H1 (cell line): ENCODE measurements around the gene FBN1. TPM values are rescaled to one million over a fixed set of nuclear protein-coding genes. Genes with fewer than 3 reads are reported as not detected.

ENCODE experiments used
- CTCF ChIA-PET: fragments of 300-600 bp; sonication (Branson Sonifier 250); formaldehyde crosslinking; loops from one replicate; lab custom pipeline; 2021; ENCODE audit not compliant: partially characterized antibody; lab: Charles Lee
- POLR2A ChIA-PET: fragments of 300-600 bp; sonication (Branson Sonifier 250); formaldehyde crosslinking; loops from one replicate; lab custom pipeline; 2021; ENCODE audit warnings: inconsistent platforms; ENCODE audit not compliant: partially characterized antibody; lab: Charles Lee
- DNase-seq, 2 experiments: peaks; one replicate each; pipeline versions ENCODE4 v3.0.0 to v3.0.0-alpha.2; 2010 to 2022; ENCODE audit warnings: low spot score in 2 of 2, low read depth in 1 of 2, mixed read lengths in 1 of 2
- FAIRE-seq: peaks from 2 replicates; lab custom pipeline; 2011; peaks lifted over from hg19 to GRCh38; lab: Jason Lieb, UNC
- H2AFZ ChIP-seq: 2 replicates; pipeline ENCODE4 v1.8.1; 2012; ENCODE audit warnings: low read length, inconsistent platforms
- H2AK5ac ChIP-seq: 2 replicates; pipeline ENCODE4 v1.6.1; 2013; ENCODE audit warnings: low read depth, low read length
- H2BK120ac ChIP-seq: replicated peaks from 2 replicates; pipeline ENCODE3; 2013; ENCODE audit warnings: low read depth, low read length, inconsistent platforms
- H2BK12ac ChIP-seq: 2 replicates; pipeline ENCODE4 v1.6.1; 2013; ENCODE audit warnings: low read depth, low read length
- H2BK15ac ChIP-seq: 2 replicates; pipeline ENCODE4 v1.6.1; 2013; ENCODE audit warnings: low read length
- H2BK20ac ChIP-seq: 2 replicates; pipeline ENCODE4 v1.6.1; 2013; ENCODE audit warnings: low read length
- H2BK5ac ChIP-seq: 2 replicates; pipeline ENCODE4 v1.6.1; 2013; ENCODE audit warnings: low read depth, low read length
- H3K14ac ChIP-seq: 2 replicates; pipeline ENCODE4 v1.6.1; 2013; ENCODE audit warnings: inconsistent platforms; ENCODE audit not compliant: insufficient read length
- H3K18ac ChIP-seq: 2 replicates; pipeline ENCODE4 v1.6.1; 2013; ENCODE audit warnings: low read length; ENCODE audit errors: extremely low read depth
- H3K23ac ChIP-seq: 2 replicates; pipeline ENCODE4 v1.6.1; 2013; ENCODE audit warnings: inconsistent platforms; ENCODE audit not compliant: insufficient read length
- H3K23me2 ChIP-seq: 2 replicates; pipeline ENCODE4 v1.6.1; 2013; ENCODE audit warnings: low read depth, low read length
- H3K27ac ChIP-seq: 2 replicates; pipeline ENCODE4 v1.6.1; 2011; ENCODE audit warnings: low read depth, low read length, inconsistent platforms
- H3K27me3 ChIP-seq, 4 experiments: replicated peaks in 1 of 4; 1 replicate in 1 of 4; 2 replicates in 3 of 4; pipeline versions ENCODE4 v1.6.1 to v1.8.1; 2011 to 2013; ENCODE audit warnings: low read length in 3 of 4, mild to moderate bottlenecking in 3 of 4, inconsistent platforms in 2 of 4, mixed read lengths in 2 of 4, moderate library complexity in 1 of 4; ENCODE audit not compliant: control insufficient read depth in 3 of 4, insufficient read depth in 3 of 4; ENCODE audit errors: extremely low read depth in 1 of 4
- H3K36me3 ChIP-seq, 4 experiments: 2 replicates each; pipeline versions ENCODE4 v1.6.1 to v1.8.1; 2011 to 2013; ENCODE audit warnings: mild to moderate bottlenecking in 4 of 4, low read length in 3 of 4, moderate library complexity in 2 of 4, control low read depth in 1 of 4, inconsistent platforms in 1 of 4; ENCODE audit not compliant: insufficient read depth in 4 of 4, control insufficient read depth in 2 of 4
- H3K4ac ChIP-seq: replicated peaks from 2 replicates; pipeline ENCODE3; 2013; ENCODE audit warnings: low read length, low read depth, mixed read lengths, inconsistent platforms; ENCODE audit not compliant: insufficient read length
- H3K4me1 ChIP-seq, 4 experiments: replicated peaks in 1 of 4; 1 replicate in 1 of 4; 2 replicates in 3 of 4; pipeline versions ENCODE4 v1.6.1 to v1.8.1; 2011 to 2013; ENCODE audit warnings: low read length in 3 of 4, inconsistent platforms in 2 of 4, mixed read lengths in 1 of 4; ENCODE audit not compliant: insufficient read depth in 4 of 4, control insufficient read depth in 3 of 4
- H3K4me2 ChIP-seq, 2 experiments: 2 replicates each; pipeline versions ENCODE4 v1.6.1 to v1.8.1; 2011 to 2013; ENCODE audit warnings: low read depth in 2 of 2, low read length in 2 of 2, control low read depth in 1 of 2, inconsistent platforms in 1 of 2, mild to moderate bottlenecking in 1 of 2; ENCODE audit not compliant: insufficient read depth in 1 of 2
- H3K4me3 ChIP-seq, 4 experiments: fragments of 200-600, 300-600 bp in 1 of 4; sonication (generic), shearing (Covaris generic), sonication (Bioruptor Twin) in 1 of 4; 2 replicates each; pipeline versions ENCODE4 v1.5.1 to v1.8.1; 2011 to 2016; ENCODE audit warnings: low read length in 4 of 4, low read depth in 3 of 4, control low read depth in 2 of 4, inconsistent platforms in 2 of 4, mild to moderate bottlenecking in 2 of 4, mixed read lengths in 1 of 4, moderate library complexity in 1 of 4; ENCODE audit not compliant: insufficient read depth in 2 of 4; ENCODE audit errors: extremely low read depth in 1 of 4
- H3K56ac ChIP-seq: replicated peaks from 2 replicates; pipeline ENCODE3; 2013; ENCODE audit warnings: low read depth, mild to moderate bottlenecking, mixed read lengths, low read length, inconsistent platforms; ENCODE audit not compliant: insufficient read length
- H3K79me1 ChIP-seq: 2 replicates; pipeline ENCODE4 v1.6.1; 2013; ENCODE audit warnings: low read depth, low read length, control low read depth
- H3K79me2 ChIP-seq, 2 experiments: 2 replicates each; pipeline versions ENCODE4 v1.6.1 to v1.8.1; 2012 to 2013; ENCODE audit warnings: low read length in 2 of 2, mild to moderate bottlenecking in 2 of 2, inconsistent platforms in 1 of 2; ENCODE audit not compliant: insufficient read depth in 2 of 2, control insufficient read depth in 1 of 2
- H3K9ac ChIP-seq, 4 experiments: replicated peaks in 1 of 4; 1 replicate in 1 of 4; 2 replicates in 3 of 4; pipeline versions ENCODE4 v1.6.1 to v1.8.1; 2011 to 2013; ENCODE audit warnings: low read depth in 3 of 4, low read length in 3 of 4, control low read depth in 2 of 4, mild to moderate bottlenecking in 2 of 4, moderate library complexity in 2 of 4, inconsistent platforms in 1 of 4; ENCODE audit errors: extremely low read depth in 1 of 4
- H3K9me3 ChIP-seq, 2 experiments: 2 replicates each; pipeline versions ENCODE4 v1.6.1 to v1.8.1; 2012 to 2013; ENCODE audit warnings: mild to moderate bottlenecking in 2 of 2, moderate library complexity in 2 of 2, control low read depth in 1 of 2, inconsistent platforms in 1 of 2, low read depth in 1 of 2, low read length in 1 of 2, mixed read lengths in 1 of 2; ENCODE audit not compliant: insufficient read depth in 2 of 2
- H4K20me1 ChIP-seq, 2 experiments: replicated peaks in 1 of 2; 2 replicates each; pipeline versions ENCODE3 to v1.8.1; 2011 to 2013; ENCODE audit warnings: inconsistent platforms in 2 of 2, low read length in 2 of 2, mild to moderate bottlenecking in 1 of 2; ENCODE audit not compliant: insufficient read depth in 2 of 2, control insufficient read depth in 1 of 2
- H4K5ac ChIP-seq: 2 replicates; pipeline ENCODE4 v1.6.1; 2013; ENCODE audit warnings: low read length, low read depth, mixed read lengths, inconsistent platforms; ENCODE audit not compliant: insufficient read length
- H4K8ac ChIP-seq: 2 replicates; pipeline ENCODE4 v1.8.0; 2013; ENCODE audit warnings: mild to moderate bottlenecking, moderate library complexity, low read length, inconsistent platforms; ENCODE audit not compliant: insufficient read depth; ENCODE audit errors: extremely low read depth
- H4K91ac ChIP-seq: replicated peaks from 2 replicates; pipeline ENCODE3; 2013; ENCODE audit warnings: low read length, mixed read lengths, inconsistent platforms; ENCODE audit not compliant: insufficient read length
- ATF3 ChIP-seq: IDR thresholded peaks from 2 replicates; pipeline ENCODE4 v1.6.1; 2011; ENCODE audit warnings: low read depth, mild to moderate bottlenecking, low read length; ENCODE audit not compliant: insufficient read depth
- CHD1 ChIP-seq: IDR thresholded peaks from 2 replicates; pipeline ENCODE4 v1.6.1; 2012; ENCODE audit warnings: low read depth, low read length, improper control_type of control experiment
- EZH2 ChIP-seq: fragments of 200-600 bp; sonication (generic); IDR thresholded peaks from 2 replicates; pipeline ENCODE4 v1.7.1; 2012; ENCODE audit warnings: low read depth, mild to moderate bottlenecking, moderate library complexity, low read length, inconsistent platforms; ENCODE audit not compliant: severe bottlenecking
- KDM1A ChIP-seq: fragments of 200-600, 300-600 bp; sonication (generic); IDR thresholded peaks from 2 replicates; pipeline ENCODE4 v1.7.1; 2016; ENCODE audit warnings: mild to moderate bottlenecking, low read length, borderline replicate concordance
- MAX ChIP-seq: IDR thresholded peaks from 2 replicates; pipeline ENCODE4 v1.6.1; 2012; ENCODE audit warnings: inconsistent platforms
- RXRA ChIP-seq: IDR thresholded peaks from 2 replicates; pipeline ENCODE4 v1.6.1; 2011; ENCODE audit warnings: low read depth, mild to moderate bottlenecking, low read length, moderate library complexity; ENCODE audit not compliant: insufficient read depth
- WGBS, 2 experiments: shearing (Covaris generic) in 1 of 2; methylation state at CpG; one replicate each; pipeline versions ENCODE4 v1.1.6 to v1.1.7; 2013 to 2015; ENCODE audit warnings: low lambda C conversion rate in 2 of 2, mixed read lengths in 2 of 2, inconsistent platforms in 1 of 2, low coverage in 1 of 2, missing lambda C conversion rate in 1 of 2; ENCODE audit not compliant: insufficient replicate concordance in 2 of 2, insufficient coverage in 1 of 2, insufficient read length in 1 of 2; ENCODE audit errors: extremely low coverage in 1 of 2, missing lambda C conversion rate in 1 of 2; 5-methylcytosine and 5-hydroxymethylcytosine counted together
- polyA plus RNA-seq, 7 experiments: library from polyadenylated mRNA; depleted of rRNA in 3 of 7; stranded (reverse) in 5 of 7; unstranded in 2 of 7; fragments of >200 nt in 5 of 7; fragments of 200-250 nt in 2 of 7; gene quantifications; 1 replicate in 5 of 7; 2 replicates in 1 of 7; 4 replicates in 1 of 7; pipeline versions ENCODE4 v1.2.1 to v1.2.3, GENCODE V29; 2011 to 2013; ENCODE audit warnings: missing spikeins in 2 of 7, mixed read lengths in 2 of 7
- total RNA-seq: library from RNA; stranded (reverse); fragmentation: NEBNext Ultra II Directional; extraction: Animal tissue kit (Norgen Biotek cat#: 25700); gene quantifications from 2 replicates; pipeline ENCODE4 v1.2.1, GENCODE V29; 2021

Gene FBN1
- total and polyA plus RNA-seq, 2 of the 8 experiments (the other 6 are each of a cell fraction or from before 2014, with no cell fraction given): 3.0 to 4.0 TPM

GRCh38 chr15:48437178-48437577 lies 208.3 kb downstream of the FBN1 start:
- Histone ChIP-seq H3K4ac (no peak overlapping the region), H4K8ac (no peak overlapping the region), H3K27ac (no peak overlapping the region), H3K36me3 (no peaks in the 10 kb centered on the region), H3K56ac (no peak overlapping the region), H2BK20ac (no peak overlapping the region), H2BK120ac (no peak overlapping the region), H2AFZ (no peak overlapping the region), H2AK5ac (no peak overlapping the region), H4K5ac (no peak overlapping the region), H3K14ac (no peak overlapping the region), H3K23me2 (no peaks in the 10 kb centered on the region), H3K9ac (no peak overlapping the region), H3K9me3 (no peaks in the 10 kb centered on the region), H2BK12ac (no peak overlapping the region), H4K20me1 (no peaks in the 10 kb centered on the region), H3K4me3 (no peak overlapping the region), H2BK15ac (no peak overlapping the region), H2BK5ac (no peak overlapping the region), H3K4me2 (no peak overlapping the region), H3K23ac (no peak overlapping the region), H3K79me2 (no peaks in the 10 kb centered on the region), H4K91ac (no peak overlapping the region), H3K4me1 (peaks cover 0 to 13% (median 7%) of the 10 kb centered on the region in 4 experiments; a peak in 3 of 7 replicates), H3K18ac (no peak overlapping the region), H3K27me3 (no peaks in the 10 kb centered on the region), H3K79me1 (no peaks in the 10 kb centered on the region)
- ChIA-PET CTCF (interaction anchor here (1.3 kb wide), 1 partner anchor 11 kb away, joined by 3 read pairs; no protein-coding TSS in a partner anchor), POLR2A (no interaction called here)
- WGBS, 2 experiments: 92% methylated on average over 3 of the region's 3 CpGs; no CpG with 5 or more reads in 1 of the 2 experiments
- FAIRE-seq: no peak
- DNase-seq: no peak
- TF ChIP-seq CHD1: no peak
- TF ChIP-seq ATF3: no peak
- no peak for TF ChIP-seq KDM1A
- no peak for TF ChIP-seq MAX
- TF ChIP-seq EZH2: no peak
- no peak for TF ChIP-seq RXRA
